OCI-LY7 (cell line): ENCODE data around the gene SCAMP3. TPM values are rescaled to one million over a fixed set of nuclear protein-coding genes. Genes with fewer than 3 reads are reported as not detected.

Source experiments
- BruUV-seq: library from RNA; stranded (reverse); fragments of 400-500 nt; replicated peaks from 2 replicates; lab custom pipeline; 2021; lab: Mats Ljungman, UMichigan
- CTCF ChIA-PET: fragments of 300-600 bp; sonication (Branson Sonifier 250); formaldehyde crosslinking; loops from one replicate; lab custom pipeline; 2022; ENCODE audit warnings: antibody characterized with exemption; ENCODE audit not compliant: unreplicated experiment; lab: Charles Lee
- POLR2A ChIA-PET: fragments of 300-600 bp; sonication (Branson Sonifier 250); formaldehyde crosslinking; loops from one replicate; lab custom pipeline; 2022; ENCODE audit warnings: antibody characterized with exemption; lab: Charles Lee
- DNase-seq: peaks from one replicate; pipeline ENCODE4 v3.0.0-alpha.2; 2015; ENCODE audit warnings: low spot score
- H2AFZ ChIP-seq: fragments of 200-600 bp; sonication (generic), shearing (Covaris generic); 2 replicates; pipeline ENCODE4 v1.6.1; 2014; ENCODE audit warnings: mild to moderate bottlenecking, antibody characterized with exemption, low read length, moderate library complexity
- H3K27ac ChIP-seq: fragments of 200-600 bp; sonication (generic); 2 replicates; pipeline ENCODE4 v1.5.1; 2014; ENCODE audit warnings: mixed run types, low read depth, mild to moderate bottlenecking, moderate library complexity, low read length, inconsistent platforms; ENCODE audit not compliant: poor library complexity, severe bottlenecking
- H3K36me3 ChIP-seq: fragments of 200-600 bp; sonication (generic); 2 replicates; pipeline ENCODE4 v1.6.1; 2014; ENCODE audit warnings: mild to moderate bottlenecking, antibody characterized with exemption, low read length, moderate library complexity, mixed read lengths; ENCODE audit not compliant: insufficient read depth
- H3K4me1 ChIP-seq: fragments of 200-600 bp; sonication (generic); 2 replicates; pipeline ENCODE4 v1.5.1; 2014; ENCODE audit warnings: mild to moderate bottlenecking, low read length; ENCODE audit not compliant: insufficient read depth, poor library complexity, severe bottlenecking
- H3K4me2 ChIP-seq: fragments of 200-600 bp; sonication (generic); 2 replicates; pipeline ENCODE4 v1.6.1; 2014; ENCODE audit warnings: mild to moderate bottlenecking, low read length
- H3K4me3 ChIP-seq: fragments of 200-600 bp; sonication (generic); 2 replicates; pipeline ENCODE4 v1.5.1; 2014; ENCODE audit warnings: mild to moderate bottlenecking, low read depth, low read length; ENCODE audit not compliant: poor library complexity, severe bottlenecking
- H3K79me2 ChIP-seq: fragments of 200-600 bp; sonication (generic); 2 replicates; pipeline ENCODE4 v1.6.1; 2016; ENCODE audit warnings: low read depth, mild to moderate bottlenecking, low read length, moderate library complexity, mixed read lengths; ENCODE audit not compliant: insufficient read depth
- H3K9me2 ChIP-seq: fragments of 200-600 bp; sonication (generic); 2 replicates; pipeline ENCODE4 v1.6.1; 2016; ENCODE audit warnings: mild to moderate bottlenecking, low read length, mixed read lengths; ENCODE audit not compliant: insufficient read depth
- H3K9me3 ChIP-seq: fragments of 200-600 bp; sonication (generic); 2 replicates; pipeline ENCODE4 v1.6.1; 2014; ENCODE audit warnings: mild to moderate bottlenecking, mixed run types, low read length, mixed read lengths
- H4K20me1 ChIP-seq: fragments of 200-600 bp; sonication (generic); 2 replicates; pipeline ENCODE4 v1.6.1; 2014; ENCODE audit warnings: mild to moderate bottlenecking, antibody characterized with exemption, low read length, moderate library complexity, mixed read lengths; ENCODE audit not compliant: insufficient read depth
- EZH2phosphoT487 ChIP-seq: fragments of 200-600 bp; sonication (generic); IDR thresholded peaks from 2 replicates; pipeline ENCODE4 v1.6.1; 2018; ENCODE audit warnings: low read depth, borderline replicate concordance, mild to moderate bottlenecking, mixed run types, antibody characterized with exemption, low read length, moderate library complexity, mixed read lengths
- intact Hi-C: fragments of 100-400 bp; cut with micrococcal nuclease; formaldehyde crosslinking; loops from one replicate; pipeline ENCODE4 v1.10.0; 2022; ENCODE audit not compliant: unreplicated experiment
- total RNA-seq, 2 experiments: library from RNA; depleted of rRNA in 1 of 2; stranded (reverse); fragments of >200 nt in 1 of 2; shearing (Covaris generic) in 1 of 2; gene quantifications; 2 replicates each; pipeline ENCODE4 v1.2.3, GENCODE V29; 2014 to 2022
- TF ChIP-seq, protein P1 (sequence below): fragments of 200-600 bp; sonication (generic); conservative IDR thresholded peaks from 2 replicates; pipeline ENCODE4 v1.5.1; 2014; ENCODE audit warnings: mild to moderate bottlenecking, antibody characterized with exemption, low read length, moderate library complexity, mixed read lengths

SCAMP3 gene
- total RNA-seq, 2 experiments from 2014 or later = 58.3 to 74.7 TPM

GRCh38 chr1:155287987-155288543 lies 25.9 kb upstream of the SCAMP3 start:
- Histone ChIP-seq H2AFZ (no peak overlapping the region), H3K4me1 (no peaks in the 10 kb centered on the region), H3K79me2 (no peaks in the 10 kb centered on the region), H3K9me2 (no peaks in the 10 kb centered on the region), H3K4me2 (no peak overlapping the region), H3K4me3 (no peak overlapping the region), H3K27ac (no peak overlapping the region), H3K9me3 (no peaks in the 10 kb centered on the region), H3K36me3 (no peaks in the 10 kb centered on the region), H4K20me1 (no peaks in the 10 kb centered on the region)
- POLR2A ChIA-PET = no interaction called here
- no TSS peak for BruUV-seq
- CTCF ChIA-PET = no interaction called here
- intact Hi-C loops = no loop called here
- DNase-seq = no peak
- TF ChIP-seq EZH2phosphoT487 = no peak
- TF ChIP-seq, protein P1, sequence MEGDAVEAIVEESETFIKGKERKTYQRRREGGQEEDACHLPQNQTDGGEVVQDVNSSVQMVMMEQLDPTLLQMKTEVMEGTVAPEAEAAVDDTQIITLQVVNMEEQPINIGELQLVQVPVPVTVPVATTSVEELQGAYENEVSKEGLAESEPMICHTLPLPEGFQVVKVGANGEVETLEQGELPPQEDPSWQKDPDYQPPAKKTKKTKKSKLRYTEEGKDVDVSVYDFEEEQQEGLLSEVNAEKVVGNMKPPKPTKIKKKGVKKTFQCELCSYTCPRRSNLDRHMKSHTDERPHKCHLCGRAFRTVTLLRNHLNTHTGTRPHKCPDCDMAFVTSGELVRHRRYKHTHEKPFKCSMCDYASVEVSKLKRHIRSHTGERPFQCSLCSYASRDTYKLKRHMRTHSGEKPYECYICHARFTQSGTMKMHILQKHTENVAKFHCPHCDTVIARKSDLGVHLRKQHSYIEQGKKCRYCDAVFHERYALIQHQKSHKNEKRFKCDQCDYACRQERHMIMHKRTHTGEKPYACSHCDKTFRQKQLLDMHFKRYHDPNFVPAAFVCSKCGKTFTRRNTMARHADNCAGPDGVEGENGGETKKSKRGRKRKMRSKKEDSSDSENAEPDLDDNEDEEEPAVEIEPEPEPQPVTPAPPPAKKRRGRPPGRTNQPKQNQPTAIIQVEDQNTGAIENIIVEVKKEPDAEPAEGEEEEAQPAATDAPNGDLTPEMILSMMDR = no peak

GRCh38 chr1:155286544-155286943 lies 24.4 kb upstream of the SCAMP3 start:
- BruUV-seq = no TSS peak
- TF ChIP-seq, protein P1 = no peak
- no peak for TF ChIP-seq EZH2phosphoT487
- no peaks in the 10 kb centered on the region for H4K20me1 ChIP-seq
- no peak for DNase-seq
- no peak overlapping the region for H3K27ac ChIP-seq
- H3K9me3 ChIP-seq = no peaks in the 10 kb centered on the region
- H3K4me1 ChIP-seq = no peaks in the 10 kb centered on the region
- ChIA-PET POLR2A (no interaction called here), CTCF (no interaction called here)
- H3K9me2 ChIP-seq = no peaks in the 10 kb centered on the region
- no peak overlapping the region for H2AFZ ChIP-seq
- intact Hi-C loops = no loop called here
- H3K4me2 ChIP-seq = no peak overlapping the region
- no peaks in the 10 kb centered on the region for H3K79me2 ChIP-seq
- H3K4me3 ChIP-seq = no peak overlapping the region
- H3K36me3 ChIP-seq = peaks cover 4% of the 10 kb centered on the region; the same call in 1 of the 2 replicates

DNA sequence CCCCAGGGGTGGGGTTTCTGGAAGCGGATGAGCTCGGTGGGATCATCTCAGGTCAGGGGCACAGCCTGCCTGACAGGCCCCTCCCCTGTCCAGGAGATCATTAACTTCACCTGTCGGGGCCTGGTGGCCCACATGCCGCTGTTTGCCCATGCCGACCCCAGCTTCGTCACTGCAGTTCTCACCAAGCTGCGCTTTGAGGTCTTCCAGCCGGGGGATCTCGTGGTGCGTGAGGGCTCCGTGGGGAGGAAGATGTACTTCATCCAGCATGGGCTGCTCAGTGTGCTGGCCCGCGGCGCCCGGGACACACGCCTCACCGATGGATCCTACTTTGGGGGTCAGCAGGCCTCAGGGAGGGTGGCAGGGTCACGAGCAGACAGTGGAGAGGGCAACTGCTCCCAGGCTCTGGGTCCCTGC lies 23.5 kb upstream of the SCAMP3 start:
- Histone ChIP-seq H3K27ac (no peak overlapping the region), H3K9me2 (no peaks in the 10 kb centered on the region), H3K4me3 (no peak overlapping the region), H3K4me2 (no peak overlapping the region), H4K20me1 (no peaks in the 10 kb centered on the region), H3K9me3 (no peaks in the 10 kb centered on the region), H3K4me1 (no peaks in the 10 kb centered on the region), H3K79me2 (no peaks in the 10 kb centered on the region), H3K36me3 (peaks cover 4% of the 10 kb centered on the region; the same call in 1 of the 2 replicates), H2AFZ (no peak overlapping the region)
- CTCF ChIA-PET = no interaction called here
- intact Hi-C loops = no loop called here
- BruUV-seq = no TSS peak
- no peak for DNase-seq
- TF ChIP-seq, protein P1 = no peak
- no peak for TF ChIP-seq EZH2phosphoT487
- POLR2A ChIA-PET = interaction anchor here (0.6 kb wide), 1 partner anchor 22 kb away, joined by 3 read pairs; no protein-coding TSS in a partner anchor
